ENCODE results near the gene LIN7B. TPM values are rescaled to one million over a fixed set of nuclear protein-coding genes. Genes with fewer than 3 reads are reported as not detected.
A peak's percentile ranks its signal among the peaks of the same experiment; 100 is the strongest.

Gene LIN7B
- total and polyA plus RNA-seq, 9 of the 15 experiments (the other 6 are each of a cell fraction or from before 2014, with no cell fraction given) = 0.89 to 15.7 (median 4.0) TPM

GRCh38 chr19:49128545-49129237, 14.5 kb downstream of the LIN7B start (continued):
- TF ChIP-seq CEBPZ (IDR thresholded peaks at IDR 0.05; ENCODE audit: borderline replicate concordance, low read depth, low read length) (no peak), MEIS2 (IDR thresholded peaks at IDR 0.05; ENCODE audit: partially characterized antibody) (peak; percentile 80), ZNF224 (CRISPR knock-in tag; IDR thresholded peaks at IDR 0.05) (no peak), ZBTB7A (IDR thresholded peaks at IDR 0.05; ENCODE audit: borderline replicate concordance, control insufficient read depth, low read depth, low read length) (peak; percentile 9; the same call in 1 of the 2 replicates), RBM25 (IDR thresholded peaks at IDR 0.05; ENCODE audit: low read depth, low read length, severe bottlenecking) (no peak), ZNF57 (CRISPR knock-in tag; IDR thresholded peaks at IDR 0.05) (no peak), ZNF347 (CRISPR knock-in tag; IDR thresholded peaks at IDR 0.05; ENCODE audit: low read depth) (no peak), ZNF655 (CRISPR knock-in tag; IDR thresholded peaks at IDR 0.05) (no peak), RNF2 (IDR thresholded peaks at IDR 0.05) (no peak)
